GM19099 (cell line): ENCODE measurements around the gene ATG14.
A peak's percentile ranks its signal among the peaks of the same experiment; 100 is the strongest.

Experiments
- POLR2A ChIP-seq: IDR thresholded peaks from 3 replicates; pipeline ENCODE4 v1.6.1; 2011; ENCODE audit warnings: low read depth; ENCODE audit not compliant: insufficient read length; ENCODE audit errors: extremely low read depth

Gene ATG14, protein sequence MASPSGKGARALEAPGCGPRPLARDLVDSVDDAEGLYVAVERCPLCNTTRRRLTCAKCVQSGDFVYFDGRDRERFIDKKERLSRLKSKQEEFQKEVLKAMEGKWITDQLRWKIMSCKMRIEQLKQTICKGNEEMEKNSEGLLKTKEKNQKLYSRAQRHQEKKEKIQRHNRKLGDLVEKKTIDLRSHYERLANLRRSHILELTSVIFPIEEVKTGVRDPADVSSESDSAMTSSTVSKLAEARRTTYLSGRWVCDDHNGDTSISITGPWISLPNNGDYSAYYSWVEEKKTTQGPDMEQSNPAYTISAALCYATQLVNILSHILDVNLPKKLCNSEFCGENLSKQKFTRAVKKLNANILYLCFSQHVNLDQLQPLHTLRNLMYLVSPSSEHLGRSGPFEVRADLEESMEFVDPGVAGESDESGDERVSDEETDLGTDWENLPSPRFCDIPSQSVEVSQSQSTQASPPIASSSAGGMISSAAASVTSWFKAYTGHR

DNA sequence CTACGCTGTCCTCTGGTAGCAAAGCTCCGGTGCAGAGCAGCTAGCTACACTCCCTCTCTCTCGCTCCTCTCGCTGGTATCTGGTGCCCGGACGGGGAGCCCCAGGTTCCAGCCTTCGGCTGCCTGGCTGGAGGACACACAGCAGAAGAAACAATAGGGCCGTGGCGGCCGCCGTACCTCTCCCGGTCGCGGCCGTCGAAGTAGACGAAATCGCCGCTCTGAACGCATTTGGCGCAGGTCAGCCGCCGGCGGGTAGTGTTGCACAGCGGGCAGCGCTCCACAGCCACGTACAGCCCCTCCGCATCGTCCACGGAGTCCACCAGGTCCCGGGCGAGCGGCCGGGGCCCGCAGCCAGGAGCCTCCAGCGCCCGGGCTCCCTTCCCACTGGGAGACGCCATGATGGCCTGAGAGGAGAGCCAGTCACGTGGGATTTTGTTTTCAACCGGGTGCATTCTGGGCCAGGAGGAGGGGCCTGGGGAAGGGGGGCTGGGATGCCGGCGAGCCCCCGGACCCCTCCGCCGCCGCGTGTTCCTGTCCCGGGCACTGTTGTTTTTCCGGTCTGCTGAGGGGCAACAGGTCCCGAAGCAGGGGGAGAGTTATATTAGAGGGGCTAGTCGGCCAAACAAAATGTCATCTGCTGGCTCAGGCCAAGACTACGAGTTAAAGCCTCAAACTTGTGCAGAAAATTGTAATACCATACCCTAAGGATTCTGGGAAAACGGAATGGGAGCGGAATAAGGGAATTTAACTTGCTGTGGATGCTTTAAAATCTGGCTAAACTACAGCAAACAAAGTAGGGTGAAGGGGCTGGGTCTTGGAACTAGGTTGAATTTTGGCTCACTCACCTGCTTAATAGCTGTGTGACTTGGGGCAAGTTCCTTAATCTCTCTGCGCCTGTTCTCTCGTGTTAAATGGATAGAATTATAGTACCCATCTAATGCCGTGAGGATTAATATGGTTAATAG is at the start of gene ATG14:
ATG14 (minus strand) TSS at position 405 of the 964 bp plus-strand sequence; CDS start at position 397, 8 bp downstream.
- peak; percentile 81 for TF ChIP-seq POLR2A

DNA sequence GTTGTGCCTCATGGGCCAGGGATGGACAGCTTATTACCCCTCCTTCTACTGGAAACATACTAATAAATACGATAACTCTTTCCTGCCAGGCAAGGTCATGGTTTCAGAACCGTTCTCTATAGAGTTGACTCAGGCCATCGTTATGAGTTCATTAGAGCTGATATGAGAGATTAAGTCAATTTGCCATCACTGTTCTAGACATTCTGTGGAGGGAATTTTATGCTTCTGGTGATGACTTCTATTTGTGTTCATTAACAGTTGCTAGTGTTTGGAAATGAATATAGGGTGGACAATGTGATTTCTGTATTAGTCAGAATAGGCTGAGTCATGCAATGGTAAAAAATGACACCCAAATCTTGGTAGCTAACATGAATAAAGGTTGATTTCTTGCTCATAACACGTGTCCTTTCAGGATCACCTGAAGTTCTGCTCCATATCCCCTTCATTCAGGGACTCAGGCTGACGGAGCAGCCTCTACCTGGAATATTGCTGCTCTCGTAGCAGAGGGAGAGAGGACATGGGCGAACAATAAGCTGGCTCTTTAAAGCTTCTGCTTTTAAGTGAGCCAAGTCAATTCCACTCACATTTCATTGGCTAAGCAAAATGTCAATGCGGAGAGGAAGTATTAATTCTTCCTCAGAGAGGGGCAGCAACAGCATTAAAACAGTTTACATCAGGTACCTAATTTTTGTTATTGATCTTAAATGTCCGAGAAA is 47.3 kb upstream of the ATG14 start:
- no peak for TF ChIP-seq POLR2A

DNA sequence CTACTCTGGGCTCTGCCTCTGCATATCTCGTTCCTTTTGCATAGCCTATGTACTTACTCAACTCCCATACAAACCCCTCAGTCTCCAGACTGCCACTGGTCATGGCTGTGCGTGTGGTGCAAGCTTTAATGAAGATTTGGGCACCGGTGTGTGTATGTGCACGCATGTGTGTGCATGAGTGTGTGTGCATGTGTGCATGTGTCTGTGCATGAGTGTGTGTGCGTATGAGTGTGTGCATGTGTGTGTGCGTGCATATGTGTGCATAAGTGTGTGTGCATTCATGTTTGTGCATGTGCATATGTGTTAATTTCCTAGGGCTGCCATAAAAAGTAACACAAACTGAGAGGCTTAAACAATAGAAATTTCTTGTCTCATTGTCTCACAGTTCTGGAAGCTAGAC is 45.9 kb upstream of the ATG14 start:
- TF ChIP-seq POLR2A, result no peak

GRCh38 chr14:55454264-55455002 is 42.8 kb upstream of the ATG14 start:
- no peak for TF ChIP-seq POLR2A

- TF ChIP-seq POLR2A, result no peak
These were observed 40.3 kb upstream of the ATG14 start for GRCh38 chr14:55451950-55452349.

GRCh38 chr14:55451398-55451797 is 39.8 kb upstream of the ATG14 start:
- TF ChIP-seq POLR2A, result no peak

DNA sequence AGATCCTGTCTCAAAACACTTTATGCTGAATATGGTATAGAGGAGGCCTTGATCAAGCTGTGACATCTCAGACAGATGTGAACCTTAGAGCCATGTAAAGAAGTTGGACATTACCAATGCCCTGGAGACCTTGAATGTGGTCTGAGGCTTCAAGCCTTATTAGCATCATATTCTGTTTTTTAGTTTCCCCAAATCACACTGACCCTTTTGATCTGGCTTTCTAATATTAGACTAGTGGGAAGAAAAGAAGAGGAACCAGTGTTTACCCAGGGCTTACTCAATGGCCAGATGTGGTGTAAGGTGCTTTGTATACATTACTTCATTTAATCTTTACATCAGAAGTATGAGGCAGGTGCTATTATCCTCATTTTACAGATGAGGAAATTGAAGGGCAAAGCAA is 39.4 kb upstream of the ATG14 start:
- no peak for TF ChIP-seq POLR2A

GRCh38 chr14:55450539-55450938 is 38.9 kb upstream of the ATG14 start:
- no peak for TF ChIP-seq POLR2A

DNA sequence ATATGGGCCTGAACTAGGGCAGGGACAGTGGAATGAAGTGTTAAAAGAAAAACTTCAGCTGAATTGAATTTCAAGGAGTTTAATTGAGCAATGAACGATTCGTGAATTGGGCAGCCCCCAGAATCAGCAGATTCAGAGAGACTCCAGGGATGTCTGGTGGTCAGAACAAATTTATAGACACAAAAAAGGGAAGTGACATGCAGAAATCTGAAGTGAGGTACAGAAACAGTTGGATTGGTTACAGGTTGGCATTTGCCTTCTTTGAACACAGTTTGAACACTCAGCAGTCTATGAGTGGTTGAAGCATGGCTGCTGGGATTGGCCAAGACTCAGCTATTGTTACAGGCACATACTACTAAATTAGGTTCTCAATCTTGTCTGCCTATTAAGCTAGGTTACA is 38.5 kb upstream of the ATG14 start:
- TF ChIP-seq POLR2A, result no peak

GRCh38 chr14:55449116-55449515 is 37.5 kb upstream of the ATG14 start:
- TF ChIP-seq POLR2A, result no peak

DNA sequence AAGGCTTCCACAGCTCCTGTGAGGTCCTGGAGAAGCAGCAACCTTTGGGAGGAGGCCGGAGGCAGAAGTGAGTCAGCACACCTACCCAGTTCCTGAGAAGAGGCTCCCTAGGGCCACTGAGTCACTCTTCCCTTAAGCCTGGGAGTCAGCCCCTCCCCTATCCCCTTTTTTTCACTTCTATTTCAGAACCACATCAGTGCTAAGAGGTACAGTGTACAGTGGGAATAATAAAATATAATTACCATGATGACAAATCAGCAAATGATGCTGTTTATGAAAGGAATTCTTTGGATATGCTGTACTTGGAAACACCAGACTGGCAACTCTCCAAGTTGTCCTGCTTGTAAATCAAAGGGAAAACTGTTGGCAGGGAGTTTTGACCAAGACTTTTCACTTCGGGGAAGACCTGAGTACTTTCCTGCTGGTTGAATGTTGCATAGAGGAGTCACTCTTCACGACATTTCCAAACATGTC is 36.5 kb upstream of the ATG14 start:
- no peak for TF ChIP-seq POLR2A

DNA sequence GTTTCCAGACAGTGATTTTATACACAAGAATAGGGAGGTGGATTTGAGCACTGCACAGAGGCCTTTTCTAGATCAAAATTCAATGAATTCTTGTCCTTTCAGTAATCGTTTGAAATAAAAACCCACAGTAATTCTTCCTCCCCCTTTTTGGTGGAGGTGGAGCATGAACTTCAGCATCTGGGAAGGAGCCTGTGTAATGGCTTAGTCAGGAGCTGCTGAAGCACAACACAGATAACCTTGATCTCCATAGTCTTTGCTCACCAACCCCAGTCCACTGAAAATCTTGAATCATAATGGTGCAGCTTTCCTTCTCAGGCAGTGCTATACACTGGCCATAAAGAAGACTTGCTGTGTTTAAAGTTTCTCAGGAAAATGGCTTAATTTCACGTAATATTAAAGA is 35.2 kb upstream of the ATG14 start:
- no peak for TF ChIP-seq POLR2A

DNA sequence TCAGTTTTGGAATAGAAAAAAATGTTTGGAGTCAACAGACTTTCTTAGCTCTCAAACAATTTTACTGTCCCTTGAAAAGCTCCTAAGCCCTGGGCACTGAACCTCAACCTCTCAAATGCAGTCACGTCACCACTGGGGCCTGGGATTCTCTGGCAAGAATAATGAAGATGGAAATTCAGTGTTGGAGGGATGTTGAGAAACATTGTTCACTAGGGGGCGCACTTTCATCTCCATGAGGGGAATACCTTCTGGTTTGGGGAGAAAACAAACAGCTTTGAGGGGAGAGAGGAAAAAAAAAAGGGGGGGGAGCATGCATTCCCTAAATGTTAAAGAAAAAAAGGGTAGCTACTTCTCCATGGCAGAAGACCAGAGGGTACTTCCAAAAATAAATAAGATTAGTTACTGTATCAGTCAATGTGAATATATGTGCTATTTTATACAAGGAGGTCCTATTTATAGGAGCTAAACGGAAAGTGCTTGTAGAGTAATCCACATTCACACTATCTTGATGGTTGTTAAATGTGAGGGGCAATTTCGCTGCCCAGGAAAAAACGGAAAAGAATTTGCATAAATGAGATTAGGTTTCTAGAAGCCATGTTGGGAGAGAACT is 34.6 kb upstream of the ATG14 start:
- no peak for TF ChIP-seq POLR2A

DNA sequence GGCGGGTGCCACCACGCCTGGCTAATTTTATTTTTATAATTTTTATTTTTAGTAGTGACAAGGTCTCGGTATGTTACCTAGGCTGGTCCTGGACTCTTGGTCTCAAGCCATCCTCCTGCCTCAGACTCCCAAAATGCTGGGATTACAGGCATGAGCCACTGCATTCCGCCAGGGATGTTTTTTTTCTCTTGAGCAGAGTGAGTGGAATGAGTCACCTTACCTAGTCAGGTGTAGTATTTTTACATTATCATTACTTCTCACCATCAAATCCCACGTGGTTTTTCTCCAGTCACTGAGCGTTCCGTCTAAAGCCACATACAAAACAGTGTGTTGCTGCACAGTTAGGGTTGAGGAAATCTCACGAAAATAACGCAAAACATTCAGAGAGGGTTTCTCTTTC is 29.7 kb upstream of the ATG14 start:
- TF ChIP-seq POLR2A, result no peak

DNA sequence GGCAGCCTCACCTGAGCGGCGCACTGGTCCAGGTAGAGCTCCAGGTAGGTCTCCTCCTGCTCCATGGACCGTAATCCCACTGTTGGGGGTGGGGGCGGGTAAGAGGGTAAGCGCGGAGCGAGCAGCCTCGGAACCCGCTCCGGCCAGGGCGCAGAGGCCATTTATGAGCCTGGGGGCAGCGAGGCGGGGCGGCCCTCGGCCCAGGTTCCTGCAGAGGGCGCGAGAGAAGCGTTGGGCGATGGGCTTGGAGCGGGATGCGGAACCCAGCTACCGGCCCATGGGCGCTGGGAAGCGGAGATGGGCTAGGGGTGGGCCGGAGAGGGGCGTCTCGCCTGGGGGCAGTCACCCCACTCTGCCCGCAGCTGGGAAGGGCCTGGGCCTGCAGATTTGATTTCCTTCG is 28.8 kb upstream of the ATG14 start, which contains the start of gene TBPL2:
TBPL2 (minus strand) TSS at position 232 of the 400 bp plus-strand sequence; CDS start at position 65, 167 bp downstream.
- no peak for TF ChIP-seq POLR2A
